ENCODE measurements around the gene ALS2.

The ALS2 gene

DNA sequence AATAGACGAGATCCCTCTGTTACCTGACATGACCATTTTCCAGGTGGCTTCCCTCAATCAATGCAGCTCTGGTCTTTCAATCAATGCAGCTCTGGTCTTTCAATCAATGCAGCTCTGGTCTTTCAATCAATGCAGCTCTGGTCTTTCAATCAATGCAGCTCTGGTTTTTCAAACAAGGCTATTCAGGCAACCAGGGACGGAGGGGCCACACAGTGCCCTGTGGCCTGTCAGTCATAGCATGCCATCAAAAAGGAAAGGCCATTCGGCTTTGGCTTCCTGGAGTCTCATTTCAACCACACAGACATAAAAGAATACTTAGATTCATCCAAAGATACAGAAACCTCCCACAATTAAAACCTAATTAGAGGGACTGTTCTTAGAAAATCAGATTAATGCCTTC, 95.6 kb downstream of the ALS2 start:
- no peak for TF ChIP-seq TAF1 (IDR thresholded peaks at IDR 0.05; ENCODE audit: low read depth)
- TF ChIP-seq ZBTB7A (IDR thresholded peaks at IDR 0.05; ENCODE audit: low read depth): no peak
- TF ChIP-seq, protein P1, sequence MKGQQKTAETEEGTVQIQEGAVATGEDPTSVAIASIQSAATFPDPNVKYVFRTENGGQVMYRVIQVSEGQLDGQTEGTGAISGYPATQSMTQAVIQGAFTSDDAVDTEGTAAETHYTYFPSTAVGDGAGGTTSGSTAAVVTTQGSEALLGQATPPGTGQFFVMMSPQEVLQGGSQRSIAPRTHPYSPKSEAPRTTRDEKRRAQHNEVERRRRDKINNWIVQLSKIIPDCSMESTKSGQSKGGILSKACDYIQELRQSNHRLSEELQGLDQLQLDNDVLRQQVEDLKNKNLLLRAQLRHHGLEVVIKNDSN (IDR thresholded peaks at IDR 0.05): no peak
- TF ChIP-seq CEBPB (IDR thresholded peaks at IDR 0.05): no peak
- TF ChIP-seq FOXM1 (IDR thresholded peaks at IDR 0.05; ENCODE audit: borderline replicate concordance, low read depth): no peak

DNA sequence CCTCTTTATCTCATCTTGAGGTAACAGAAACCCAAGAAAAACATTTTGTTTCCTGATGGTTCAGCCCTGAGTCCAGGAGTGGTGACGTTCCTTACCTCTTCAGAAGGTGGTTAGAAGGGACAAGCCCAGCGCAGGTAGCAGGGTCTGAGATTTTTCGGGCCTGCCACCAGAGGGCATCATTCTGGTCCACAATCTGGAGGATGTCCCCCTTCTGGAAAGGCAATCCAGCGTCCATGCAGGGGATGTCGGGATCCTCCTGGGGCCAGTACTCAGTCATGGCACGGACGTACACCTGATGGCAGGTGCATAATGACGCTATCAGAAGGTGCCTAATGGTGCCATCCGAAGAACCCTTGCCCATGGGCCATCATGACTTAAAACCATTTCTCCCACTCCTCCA, 100.0 kb downstream of the ALS2 start:
- TF ChIP-seq, protein P2, sequence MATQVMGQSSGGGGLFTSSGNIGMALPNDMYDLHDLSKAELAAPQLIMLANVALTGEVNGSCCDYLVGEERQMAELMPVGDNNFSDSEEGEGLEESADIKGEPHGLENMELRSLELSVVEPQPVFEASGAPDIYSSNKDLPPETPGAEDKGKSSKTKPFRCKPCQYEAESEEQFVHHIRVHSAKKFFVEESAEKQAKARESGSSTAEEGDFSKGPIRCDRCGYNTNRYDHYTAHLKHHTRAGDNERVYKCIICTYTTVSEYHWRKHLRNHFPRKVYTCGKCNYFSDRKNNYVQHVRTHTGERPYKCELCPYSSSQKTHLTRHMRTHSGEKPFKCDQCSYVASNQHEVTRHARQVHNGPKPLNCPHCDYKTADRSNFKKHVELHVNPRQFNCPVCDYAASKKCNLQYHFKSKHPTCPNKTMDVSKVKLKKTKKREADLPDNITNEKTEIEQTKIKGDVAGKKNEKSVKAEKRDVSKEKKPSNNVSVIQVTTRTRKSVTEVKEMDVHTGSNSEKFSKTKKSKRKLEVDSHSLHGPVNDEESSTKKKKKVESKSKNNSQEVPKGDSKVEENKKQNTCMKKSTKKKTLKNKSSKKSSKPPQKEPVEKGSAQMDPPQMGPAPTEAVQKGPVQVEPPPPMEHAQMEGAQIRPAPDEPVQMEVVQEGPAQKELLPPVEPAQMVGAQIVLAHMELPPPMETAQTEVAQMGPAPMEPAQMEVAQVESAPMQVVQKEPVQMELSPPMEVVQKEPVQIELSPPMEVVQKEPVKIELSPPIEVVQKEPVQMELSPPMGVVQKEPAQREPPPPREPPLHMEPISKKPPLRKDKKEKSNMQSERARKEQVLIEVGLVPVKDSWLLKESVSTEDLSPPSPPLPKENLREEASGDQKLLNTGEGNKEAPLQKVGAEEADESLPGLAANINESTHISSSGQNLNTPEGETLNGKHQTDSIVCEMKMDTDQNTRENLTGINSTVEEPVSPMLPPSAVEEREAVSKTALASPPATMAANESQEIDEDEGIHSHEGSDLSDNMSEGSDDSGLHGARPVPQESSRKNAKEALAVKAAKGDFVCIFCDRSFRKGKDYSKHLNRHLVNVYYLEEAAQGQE (IDR thresholded peaks at IDR 0.05; ENCODE audit: low read depth): no peak
- peak; percentile 37 for TF ChIP-seq RAD21 (IDR thresholded peaks at IDR 0.05; ENCODE audit: low read depth)

DNA sequence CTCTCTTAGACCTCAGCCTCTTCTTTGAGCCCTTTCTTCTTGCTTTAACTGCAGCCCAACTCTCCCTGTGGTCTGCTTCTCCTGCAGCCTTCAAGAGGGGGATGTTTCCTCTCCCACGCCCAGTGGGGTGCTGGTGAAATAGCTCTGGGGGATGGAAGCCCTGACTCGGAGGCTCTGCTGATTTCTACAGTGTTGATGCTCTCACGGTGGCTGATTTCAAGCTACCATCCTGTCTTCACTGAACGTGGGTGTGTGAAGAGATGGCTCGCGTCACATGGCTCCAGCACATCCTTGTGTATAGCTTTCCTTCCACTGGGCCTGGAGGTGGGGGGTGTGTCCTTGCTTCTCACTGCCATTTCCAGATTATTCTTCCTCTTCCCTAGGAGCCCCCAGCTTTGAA, 102.3 kb downstream of the ALS2 start:
- no peak for TF ChIP-seq ZBTB7A (IDR thresholded peaks at IDR 0.05; ENCODE audit: low read depth)
- TF ChIP-seq TEAD4 (IDR thresholded peaks at IDR 0.05): no peak
- no peak for TF ChIP-seq RAD21 (IDR thresholded peaks at IDR 0.05; ENCODE audit: low read depth)
- no peak for TF ChIP-seq FOXM1 (IDR thresholded peaks at IDR 0.05; ENCODE audit: borderline replicate concordance, low read depth)
- TF ChIP-seq, protein P3, sequence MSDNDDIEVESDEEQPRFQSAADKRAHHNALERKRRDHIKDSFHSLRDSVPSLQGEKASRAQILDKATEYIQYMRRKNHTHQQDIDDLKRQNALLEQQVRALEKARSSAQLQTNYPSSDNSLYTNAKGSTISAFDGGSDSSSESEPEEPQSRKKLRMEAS (IDR thresholded peaks at IDR 0.05): no peak
- TF ChIP-seq, protein P2 (IDR thresholded peaks at IDR 0.05; ENCODE audit: low read depth): no peak
- no peak for TF ChIP-seq EGR1 (IDR thresholded peaks at IDR 0.05)

DNA sequence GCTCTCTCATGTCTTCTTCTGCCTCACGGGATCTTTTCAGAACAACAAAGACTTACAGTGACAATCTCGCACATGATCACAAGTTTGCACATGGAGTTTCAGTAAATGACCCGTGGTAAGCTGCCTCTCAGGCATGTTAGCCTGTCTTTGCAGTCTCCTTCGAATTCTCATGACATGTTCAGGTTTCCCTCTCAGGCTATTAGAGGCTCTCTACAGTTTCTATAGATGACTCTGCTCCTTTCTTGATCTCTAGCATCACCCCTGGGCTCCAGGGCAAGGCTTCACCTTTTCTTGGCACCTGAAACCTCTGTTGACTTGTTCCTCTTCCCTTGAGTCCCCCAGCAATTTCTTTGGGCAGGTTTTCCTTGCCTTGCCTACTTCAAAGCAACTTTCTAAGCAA, 105.3 kb downstream of the ALS2 start:
- TF ChIP-seq TAF1 (IDR thresholded peaks at IDR 0.05; ENCODE audit: low read depth) (no peak), CEBPB (IDR thresholded peaks at IDR 0.05) (no peak), EGR1 (IDR thresholded peaks at IDR 0.05) (no peak), NFIC (IDR thresholded peaks at IDR 0.05) (no peak), YY1 (IDR thresholded peaks at IDR 0.05; ENCODE audit: low read depth) (no peak)
- TF ChIP-seq, protein P3 (IDR thresholded peaks at IDR 0.05): no peak
- TF ChIP-seq, protein P2 (IDR thresholded peaks at IDR 0.05; ENCODE audit: low read depth): no peak
- TF ChIP-seq, protein P1 (IDR thresholded peaks at IDR 0.05): no peak

DNA sequence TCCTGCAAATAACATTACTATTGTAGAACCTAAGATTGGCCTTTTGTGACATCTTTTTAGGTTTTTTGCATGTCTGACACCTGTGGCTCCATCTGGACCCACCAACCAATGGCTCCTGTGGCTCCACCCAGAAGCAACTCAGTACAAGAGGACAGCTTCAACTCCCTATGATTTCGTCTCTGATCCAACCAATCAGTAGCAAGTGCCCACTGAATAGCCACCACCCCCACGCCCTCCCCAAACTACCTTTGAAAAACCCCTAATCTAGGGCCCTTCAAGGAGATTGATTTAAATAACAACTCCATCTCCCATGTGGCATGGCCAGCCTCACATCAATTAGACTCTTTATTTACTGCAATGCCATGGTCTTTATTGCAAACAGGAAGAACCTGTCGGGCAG, 105.9 kb downstream of the ALS2 start:
- no peak for TF ChIP-seq EP300 (IDR thresholded peaks at IDR 0.05; ENCODE audit: borderline replicate concordance)
- TF ChIP-seq CEBPB (IDR thresholded peaks at IDR 0.05): no peak
- no peak for TF ChIP-seq TCF12 (IDR thresholded peaks at IDR 0.05; ENCODE audit: low read depth)
- TF ChIP-seq, protein P2 (IDR thresholded peaks at IDR 0.05; ENCODE audit: low read depth): no peak
- TF ChIP-seq, protein P1 (IDR thresholded peaks at IDR 0.05): no peak
- TF ChIP-seq FOXM1 (IDR thresholded peaks at IDR 0.05; ENCODE audit: borderline replicate concordance, low read depth): no peak
- TF ChIP-seq CREB1 (IDR thresholded peaks at IDR 0.05; ENCODE audit: low read depth): no peak
- no peak for TF ChIP-seq YY1 (IDR thresholded peaks at IDR 0.05; ENCODE audit: low read depth)
- no peak for TF ChIP-seq EGR1 (IDR thresholded peaks at IDR 0.05)
- no peak for TF ChIP-seq NFIC (IDR thresholded peaks at IDR 0.05)
- TF ChIP-seq ZBTB7A (IDR thresholded peaks at IDR 0.05; ENCODE audit: low read depth): no peak
- no peak for TF ChIP-seq RAD21 (IDR thresholded peaks at IDR 0.05; ENCODE audit: low read depth)

Measured in Ishikawa (cell line).